Activated naive CD4-positive, alpha-beta T cell treated with anti-CD3 and anti-CD28 coated beads, Interleukin-2, amount 10 ng/mL, durations not matched to agents 7 days and 5 days (primary cell): Measurements from ENCODE around the gene S1PR3.
"Not testable (repeated sequence)": the region's sequence is repeated elsewhere in the genome, so short reads cannot be mapped to it uniquely, and the experiment has no call there.

Experiments
- CTCF ChIA-PET: fragments of 350-600 bp; sonication (Branson Sonifier 250); formaldehyde crosslinking; loops from one replicate; lab custom pipeline; 2021; ENCODE audit warnings: antibody characterized with exemption; lab: Charles Lee
- DNase-seq: peaks from one replicate; pipeline ENCODE4 v3.0.0-alpha.2; 2020
- H3K27ac Mint-ChIP-seq: one replicate; pipeline ENCODE4 v1.8.0; 2021; ENCODE audit warnings: mild to moderate bottlenecking, moderate library complexity, mixed read lengths
- H3K27me3 Mint-ChIP-seq: one replicate; pipeline ENCODE4 v1.8.0; 2021; ENCODE audit warnings: mild to moderate bottlenecking, mixed read lengths
- H3K36me3 Mint-ChIP-seq: one replicate; pipeline ENCODE4 v1.8.0; 2021; ENCODE audit warnings: mixed read lengths
- H3K4me1 Mint-ChIP-seq: one replicate; pipeline ENCODE4 v1.8.0; 2021; ENCODE audit warnings: mixed read lengths
- H3K4me3 Mint-ChIP-seq: one replicate; pipeline ENCODE4 v1.8.0; 2021; ENCODE audit warnings: mild to moderate bottlenecking, moderate library complexity, mixed read lengths
- H3K9me3 Mint-ChIP-seq: one replicate; pipeline ENCODE4 v1.8.0; 2021; ENCODE audit warnings: mixed read lengths

Gene S1PR3

GRCh38 chr9:88991066-88992034 lies at the start of gene S1PR3:
TSS of gene S1PR3 (plus strand) at chr9:88991468. CDS start at chr9:89001201, 9,733 bp downstream.
- Mint-ChIP-seq H3K9me3 (no peaks in the 10 kb centered on the region), H3K36me3 (no peaks in the 10 kb centered on the region), H3K27ac (no peak within 1 kb of the TSS), H3K27me3 (peaks cover 64% of the 10 kb centered on the region), H3K4me3 (no peak within 1 kb of the TSS), H3K4me1 (peaks cover 19% of the 10 kb centered on the region)
- CTCF ChIA-PET = interaction anchor here (1.2 to 1.4 kb wide), 2 partner anchors 10 to 287 kb away, joined by 3 to 4 read pairs; no protein-coding TSS in a partner anchor
- peak; percentile 29 for DNase-seq

DNA sequence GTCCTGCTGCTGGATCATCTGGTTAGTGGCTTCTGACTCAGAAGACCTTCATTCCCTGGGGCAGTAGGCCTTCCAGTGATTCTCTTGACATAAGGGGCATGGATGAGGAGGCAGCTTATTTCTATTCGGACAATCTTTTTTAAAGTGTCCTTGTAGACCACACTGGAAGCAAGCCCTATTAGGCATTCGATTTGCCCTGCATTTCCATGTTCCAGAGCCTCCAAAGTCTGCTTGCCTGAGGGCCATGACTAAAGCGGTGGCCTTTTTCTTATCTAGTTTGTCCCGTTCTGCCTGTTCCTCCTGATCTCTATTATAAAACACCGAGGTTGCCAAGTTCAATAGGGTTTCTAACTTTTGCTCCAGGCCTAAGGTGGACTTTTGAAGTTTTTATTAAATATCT lies 49.7 kb upstream of the S1PR3 start:
- H3K4me1 Mint-ChIP-seq, H3K27ac Mint-ChIP-seq, H3K36me3 Mint-ChIP-seq, DNase-seq, H3K4me3 Mint-ChIP-seq, H3K9me3 Mint-ChIP-seq, CTCF ChIA-PET, H3K27me3 Mint-ChIP-seq: not testable (repeated sequence)

DNA sequence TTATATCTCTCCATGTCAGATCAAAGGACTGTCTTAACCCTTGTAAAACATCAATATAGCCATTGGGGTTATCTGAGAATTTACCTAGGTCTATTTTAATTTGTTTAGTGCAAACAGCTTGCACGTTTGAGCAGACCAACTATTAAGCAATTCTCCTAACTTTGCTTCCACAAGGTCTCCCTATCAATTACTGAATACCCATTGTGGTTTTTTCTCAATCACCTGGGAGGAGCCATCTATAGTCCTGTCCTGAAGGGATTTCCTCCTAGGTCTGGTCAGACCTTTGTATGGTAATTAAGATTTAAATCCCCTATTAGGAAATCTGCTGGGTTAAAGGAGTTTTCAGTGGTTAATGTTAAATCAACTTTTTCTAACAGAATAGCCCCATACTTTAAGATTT lies 48.9 kb upstream of the S1PR3 start:
- no peak for DNase-seq
- CTCF ChIA-PET = no interaction called here
- Mint-ChIP-seq H3K4me1 (peaks cover 2% of the 10 kb centered on the region), H3K4me3 (no peak overlapping the region), H3K27ac (no peak overlapping the region), H3K36me3 (no peaks in the 10 kb centered on the region), H3K27me3 (no peaks in the 10 kb centered on the region), H3K9me3 (no peaks in the 10 kb centered on the region)

DNA sequence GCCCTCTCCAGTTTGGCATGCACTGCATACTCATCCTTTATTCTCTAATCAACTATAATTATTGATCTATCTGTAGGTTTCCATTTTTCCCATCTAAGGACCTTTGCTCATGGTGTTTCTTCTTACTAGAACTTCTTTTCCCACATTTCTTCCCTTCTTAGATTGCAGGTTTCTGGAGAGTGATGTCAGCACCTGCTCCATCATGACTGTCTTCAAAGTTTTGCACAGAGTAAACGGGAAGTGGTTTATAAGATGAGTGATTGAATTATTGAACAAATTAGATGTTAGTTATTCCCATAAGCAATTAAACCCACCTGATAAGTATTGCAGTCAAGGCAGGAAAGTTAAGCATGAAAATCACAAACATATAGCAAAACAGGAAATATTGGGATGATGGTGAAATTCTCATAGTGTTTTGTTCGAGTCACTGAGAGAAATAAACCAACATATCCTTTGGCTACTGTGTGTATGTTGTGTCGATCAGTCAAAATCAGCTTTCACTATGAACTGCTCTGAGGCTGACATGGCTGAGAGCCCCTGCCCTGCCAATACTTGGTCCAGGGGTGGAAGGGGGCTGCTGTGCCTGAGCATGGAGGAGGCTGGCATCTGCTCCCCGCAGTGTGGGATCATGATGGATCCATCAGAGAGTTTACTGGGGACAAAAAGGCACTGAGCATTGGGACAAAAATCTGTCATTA lies 45.5 kb upstream of the S1PR3 start:
- H3K9me3 Mint-ChIP-seq = no peaks in the 10 kb centered on the region
- no peaks in the 10 kb centered on the region for H3K27me3 Mint-ChIP-seq
- peaks cover 8% of the 10 kb centered on the region for H3K4me1 Mint-ChIP-seq
- DNase-seq = no peak
- no peaks in the 10 kb centered on the region for H3K36me3 Mint-ChIP-seq
- H3K4me3 Mint-ChIP-seq = no peak overlapping the region
- CTCF ChIA-PET = no interaction called here
- H3K27ac Mint-ChIP-seq = no peak overlapping the region

DNA sequence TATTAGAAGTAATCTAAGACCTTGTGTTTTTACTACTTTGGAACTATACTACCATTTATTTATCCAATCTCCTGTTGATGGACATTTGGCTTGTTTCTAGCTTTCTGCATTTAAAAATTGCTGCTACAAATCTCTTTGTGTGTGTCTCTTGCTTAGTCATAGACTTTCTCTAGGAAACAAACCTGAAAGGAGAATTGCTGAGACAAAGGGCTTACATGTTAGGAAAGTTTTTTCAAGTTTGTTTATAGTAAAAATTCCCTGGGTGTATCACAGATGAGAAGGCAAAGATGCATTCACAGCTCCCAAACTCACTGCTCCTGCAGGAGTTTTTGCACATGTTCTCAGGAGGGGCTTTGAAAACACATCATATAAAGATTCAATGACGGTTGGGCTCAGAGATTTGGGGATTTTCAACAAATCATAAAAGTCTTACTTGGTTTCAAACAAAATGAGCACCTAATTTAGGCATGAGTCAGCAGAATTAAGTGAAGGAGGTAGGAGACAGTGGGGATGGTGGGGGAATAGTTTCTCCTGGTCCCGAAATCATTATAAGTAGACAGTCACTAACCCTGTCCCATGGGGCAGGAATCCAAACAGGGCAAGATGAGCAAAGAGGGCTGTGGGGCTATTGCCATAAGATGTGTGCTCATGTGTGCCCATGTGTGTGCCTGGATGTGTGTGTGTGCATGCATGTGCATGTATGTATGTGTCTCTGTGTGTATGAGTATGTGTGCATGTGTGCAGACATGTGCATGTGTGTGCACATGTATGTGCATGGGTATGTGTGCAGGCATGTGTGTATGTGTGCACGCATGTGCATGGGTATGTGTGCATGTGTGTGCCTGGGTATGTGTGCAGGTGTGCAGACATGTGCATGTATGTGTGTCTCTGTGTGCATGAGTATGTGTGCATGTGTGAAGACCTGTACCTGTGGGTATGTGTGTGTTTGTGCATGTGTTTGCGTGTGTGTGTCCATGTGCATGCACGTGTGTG lies 43.4 kb upstream of the S1PR3 start:
- no peak overlapping the region for H3K4me3 Mint-ChIP-seq

DNA sequence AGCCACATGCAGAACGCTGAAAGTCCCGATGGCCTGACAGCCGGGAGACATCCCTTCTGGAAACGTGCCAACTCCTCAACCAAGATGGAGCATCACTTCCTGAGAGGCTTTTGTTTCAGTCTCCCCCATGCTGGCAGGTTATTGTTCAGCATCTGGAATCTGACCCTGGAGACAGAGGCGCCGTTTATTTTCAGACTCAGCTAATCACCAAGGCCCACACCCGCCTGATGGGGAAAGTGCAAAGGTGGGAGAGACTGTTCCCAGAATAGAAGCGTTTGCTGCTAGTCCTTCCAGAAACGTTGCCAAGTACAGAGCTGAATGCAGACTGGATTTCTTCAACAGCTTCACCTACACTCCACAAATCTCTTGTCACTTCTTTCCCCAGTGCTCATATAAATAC lies 41.8 kb upstream of the S1PR3 start:
- no peak overlapping the region for H3K4me3 Mint-ChIP-seq
- CTCF ChIA-PET = no interaction called here
- no peaks in the 10 kb centered on the region for H3K9me3 Mint-ChIP-seq
- no peaks in the 10 kb centered on the region for H3K36me3 Mint-ChIP-seq
- peaks cover 17% of the 10 kb centered on the region for H3K27me3 Mint-ChIP-seq
- H3K27ac Mint-ChIP-seq = no peak overlapping the region
- no peak for DNase-seq
- peaks cover 8% of the 10 kb centered on the region for H3K4me1 Mint-ChIP-seq

More for the DNA sequence above, 43.4 kb upstream of the S1PR3 start:
- CTCF ChIA-PET = no interaction called here
- DNase-seq = no peak
- peaks cover 8% of the 10 kb centered on the region for H3K4me1 Mint-ChIP-seq
- H3K9me3 Mint-ChIP-seq = no peaks in the 10 kb centered on the region
- no peaks in the 10 kb centered on the region for H3K36me3 Mint-ChIP-seq
- H3K27ac Mint-ChIP-seq = no peak overlapping the region
- H3K27me3 Mint-ChIP-seq = peaks cover 7% of the 10 kb centered on the region

GRCh38 chr9:88949961-88950340 lies 41.3 kb upstream of the S1PR3 start:
- Mint-ChIP-seq H3K9me3 (no peaks in the 10 kb centered on the region), H3K27me3 (peaks cover 21% of the 10 kb centered on the region), H3K36me3 (no peaks in the 10 kb centered on the region), H3K27ac (no peak overlapping the region), H3K4me1 (peaks cover 8% of the 10 kb centered on the region), H3K4me3 (no peak overlapping the region)
- CTCF ChIA-PET = no interaction called here
- DNase-seq = no peak

DNA sequence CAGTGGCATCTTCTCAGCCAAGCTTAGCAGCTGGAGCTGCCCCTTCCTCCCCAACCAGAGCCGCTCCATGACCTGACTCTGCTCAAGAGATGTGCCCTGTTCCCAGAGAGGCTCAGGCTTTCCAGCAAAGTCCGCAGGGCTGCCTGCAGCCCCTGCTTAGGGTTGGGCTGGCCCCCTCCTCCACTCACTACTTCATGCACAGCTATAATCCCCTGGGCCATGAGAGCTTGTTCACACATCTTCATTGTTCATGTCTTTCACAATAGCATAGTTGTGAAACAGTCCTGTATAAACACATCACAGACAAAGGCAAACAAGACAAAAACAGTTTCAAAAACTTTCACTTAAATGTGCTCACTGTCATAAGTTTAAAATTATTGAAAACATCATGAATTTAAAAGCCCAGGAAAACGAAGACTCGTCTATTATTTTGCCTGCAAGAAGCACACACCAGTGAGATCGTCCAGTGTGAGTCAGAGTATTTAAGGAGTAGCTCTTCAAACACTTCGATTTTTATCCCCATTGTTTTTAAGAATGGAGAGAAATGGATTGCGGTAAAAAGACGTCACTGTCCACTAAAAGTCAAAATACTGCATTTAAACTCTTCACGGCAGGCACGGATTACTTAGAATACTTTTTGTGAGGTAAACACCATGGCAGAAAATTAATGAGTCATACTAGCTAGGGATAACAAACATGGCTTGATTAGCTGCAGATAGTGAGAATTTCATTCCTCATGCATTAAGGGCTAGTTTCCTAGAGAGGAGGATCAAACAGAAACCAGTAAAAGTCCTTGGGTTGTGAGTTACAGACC lies 40.7 kb upstream of the S1PR3 start:
- H3K4me3 Mint-ChIP-seq = no peak overlapping the region
- H3K9me3 Mint-ChIP-seq = no peaks in the 10 kb centered on the region
- no peak overlapping the region for H3K27ac Mint-ChIP-seq
- H3K4me1 Mint-ChIP-seq = peaks cover 7% of the 10 kb centered on the region
- peaks cover 26% of the 10 kb centered on the region for H3K27me3 Mint-ChIP-seq
- CTCF ChIA-PET = no interaction called here
- DNase-seq = no peak
- H3K36me3 Mint-ChIP-seq = no peaks in the 10 kb centered on the region

DNA sequence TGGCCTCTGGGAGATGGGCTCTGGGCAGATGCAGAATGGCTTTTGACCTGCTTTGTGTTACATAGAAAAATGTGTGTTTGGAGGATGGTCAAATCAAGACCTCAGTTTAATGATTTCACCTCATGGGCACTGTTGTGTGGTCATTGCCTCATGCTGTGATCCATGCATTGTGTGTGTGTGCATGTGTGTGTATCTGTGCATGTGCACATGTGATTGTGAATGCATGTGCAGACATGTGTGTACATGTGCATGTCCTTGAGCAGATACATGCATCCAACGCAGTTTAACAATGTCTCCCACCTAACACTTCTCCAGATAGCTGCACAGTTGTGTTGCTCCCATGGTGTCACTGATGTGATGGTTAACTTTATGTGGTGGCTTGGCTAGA lies 40.1 kb upstream of the S1PR3 start:
- no peak for DNase-seq
- CTCF ChIA-PET = no interaction called here
- H3K27ac Mint-ChIP-seq = no peak overlapping the region
- H3K36me3 Mint-ChIP-seq = no peaks in the 10 kb centered on the region
- H3K4me1 Mint-ChIP-seq = peaks cover 6% of the 10 kb centered on the region
- no peaks in the 10 kb centered on the region for H3K9me3 Mint-ChIP-seq
- peaks cover 30% of the 10 kb centered on the region for H3K27me3 Mint-ChIP-seq
- no peak overlapping the region for H3K4me3 Mint-ChIP-seq

- Mint-ChIP-seq H3K4me1 (peaks cover 6% of the 10 kb centered on the region), H3K27ac (no peak overlapping the region), H3K9me3 (no peaks in the 10 kb centered on the region), H3K27me3 (peaks cover 34% of the 10 kb centered on the region), H3K36me3 (no peaks in the 10 kb centered on the region), H3K4me3 (no peak overlapping the region)
- CTCF ChIA-PET = no interaction called here
- no peak for DNase-seq
These were observed 39.1 kb upstream of the S1PR3 start for GRCh38 chr9:88952086-88952615.

DNA sequence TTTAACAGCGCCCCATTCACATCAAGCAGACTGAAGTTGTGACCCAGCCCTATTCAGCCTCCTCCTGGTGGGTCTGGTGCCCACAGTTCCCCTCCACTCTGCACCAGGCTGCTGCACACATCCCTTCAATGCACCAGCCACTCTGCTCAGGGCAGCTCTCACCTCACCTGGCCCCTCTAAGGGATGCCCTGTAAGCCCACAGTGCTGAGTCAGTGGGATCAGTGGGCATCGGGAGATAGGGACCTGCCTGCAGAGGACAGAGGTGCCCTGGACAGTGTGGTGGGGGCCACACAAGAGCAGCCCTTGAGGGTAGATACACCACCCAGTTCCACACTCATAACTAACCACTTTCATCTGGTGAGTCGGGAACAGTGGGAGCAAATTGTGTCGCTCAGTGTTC lies 38.3 kb upstream of the S1PR3 start:
- Mint-ChIP-seq H3K27ac (no peak overlapping the region), H3K27me3 (peaks cover 38% of the 10 kb centered on the region), H3K36me3 (no peaks in the 10 kb centered on the region), H3K9me3 (no peaks in the 10 kb centered on the region), H3K4me1 (peaks cover 6% of the 10 kb centered on the region), H3K4me3 (no peak overlapping the region)
- DNase-seq = no peak
- CTCF ChIA-PET = no interaction called here

DNA sequence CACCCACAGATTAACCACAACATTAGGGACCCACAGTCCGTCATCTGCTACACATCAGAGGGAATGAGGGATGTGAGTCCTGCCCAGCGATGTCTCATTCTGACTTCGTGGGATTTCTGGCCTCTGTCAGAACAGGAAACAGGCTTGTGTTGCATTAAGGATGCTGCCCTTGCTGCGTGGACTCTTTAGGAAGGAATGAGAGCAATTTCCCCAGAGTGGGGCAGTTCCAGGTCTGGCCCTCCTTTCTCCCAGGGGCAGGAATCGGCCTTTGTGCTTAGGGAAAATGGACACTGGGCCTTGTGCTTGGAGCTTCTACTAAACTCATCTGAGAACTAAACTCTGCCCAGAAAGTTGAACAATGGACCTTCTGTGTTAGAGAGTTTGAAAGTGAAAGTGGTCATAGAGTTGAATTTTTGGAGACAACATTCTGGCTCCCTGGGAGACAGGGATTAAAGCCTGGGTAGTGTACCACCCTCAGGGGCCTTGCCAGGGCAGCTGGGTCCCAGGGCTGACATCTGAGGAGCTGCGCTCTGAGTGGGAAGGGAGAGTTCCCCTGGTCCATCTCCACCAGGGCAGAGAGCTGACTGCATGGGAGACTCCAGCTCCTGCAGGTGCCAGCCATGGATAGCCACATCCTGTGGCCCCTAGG lies 37.8 kb upstream of the S1PR3 start:
- Mint-ChIP-seq H3K4me3 (no peak overlapping the region), H3K4me1 (peaks cover 6% of the 10 kb centered on the region), H3K27ac (no peak overlapping the region), H3K9me3 (no peaks in the 10 kb centered on the region), H3K36me3 (no peaks in the 10 kb centered on the region), H3K27me3 (peaks cover 38% of the 10 kb centered on the region)
- DNase-seq = no peak
- CTCF ChIA-PET = no interaction called here

- Mint-ChIP-seq H3K9me3 (no peaks in the 10 kb centered on the region), H3K4me1 (peaks cover 6% of the 10 kb centered on the region), H3K27me3 (peaks cover 38% of the 10 kb centered on the region), H3K4me3 (no peak overlapping the region), H3K36me3 (no peaks in the 10 kb centered on the region), H3K27ac (no peak overlapping the region)
- CTCF ChIA-PET = no interaction called here
- DNase-seq = no peak
These were observed 37.2 kb upstream of the S1PR3 start for GRCh38 chr9:88954066-88954465.
